ENCODE results near the gene FAM210A.

GRCh38 chr18:13638719-13639595 lies 87.4 kb downstream of the FAM210A start:
- no peak for TF ChIP-seq CTCF (IDR thresholded peaks at IDR 0.05)
- TF ChIP-seq CREB1 (CRISPR knock-in tag; IDR thresholded peaks at IDR 0.05), result no peak
- no peak for TF ChIP-seq ETV6 (CRISPR knock-in tag; IDR thresholded peaks at IDR 0.05)
- no peak for TF ChIP-seq ZNF512 (CRISPR knock-in tag; IDR thresholded peaks at IDR 0.05; ENCODE audit: borderline replicate concordance)
- no peak for TF ChIP-seq USF1 (CRISPR knock-in tag; IDR thresholded peaks at IDR 0.05)
- no peak for TF ChIP-seq E2F5 (CRISPR knock-in tag; IDR thresholded peaks at IDR 0.05)
- TF ChIP-seq ARID4B (CRISPR knock-in tag; IDR thresholded peaks at IDR 0.05; ENCODE audit: borderline replicate concordance), result no peak
- TF ChIP-seq ZNF396 (CRISPR knock-in tag; IDR thresholded peaks at IDR 0.05; ENCODE audit: borderline replicate concordance), result no peak
- TF ChIP-seq SMAD3 (CRISPR knock-in tag; IDR thresholded peaks at IDR 0.05; ENCODE audit: borderline replicate concordance), result no peak
- TF ChIP-seq PRDM15 (CRISPR knock-in tag; IDR thresholded peaks at IDR 0.05), result no peak
